CD8-positive, alpha-beta memory T cell (primary cell): ENCODE data around the gene ESRP2. TPM values are rescaled to one million over a fixed set of nuclear protein-coding genes. Genes with fewer than 3 reads are reported as not detected.

Source experiments
- CTCF ChIA-PET: fragments of 350-600 bp; sonication (Branson Sonifier 250); formaldehyde crosslinking; loops from one replicate; lab custom pipeline; 2021; ENCODE audit warnings: antibody characterized with exemption; lab: Charles Lee
- POLR2A ChIA-PET: fragments of 350-600 bp; sonication (Branson Sonifier 250); formaldehyde crosslinking; loops from one replicate; lab custom pipeline; 2021; ENCODE audit warnings: antibody characterized with exemption; lab: Charles Lee
- DNase-seq, 5 donors: peaks; one replicate each; pipeline versions ENCODE4 v3.0.0 to v3.0.0-alpha.2; 2020 to 2022; ENCODE audit warnings: mixed read lengths in 1 of 5
- H3K27ac ChIP-seq: one replicate; pipeline ENCODE4 v1.7.0; 2013; ENCODE audit warnings: low read depth, mild to moderate bottlenecking, low read length, moderate library complexity
- H3K27me3 ChIP-seq: 2 replicates; pipeline ENCODE4 v1.7.0; 2013; ENCODE audit warnings: low read length, mild to moderate bottlenecking; ENCODE audit not compliant: insufficient read depth, poor library complexity, severe bottlenecking
- H3K36me3 ChIP-seq: 2 replicates; pipeline ENCODE4 v1.7.0; 2013; ENCODE audit warnings: mild to moderate bottlenecking, low read length, moderate library complexity; ENCODE audit not compliant: insufficient read depth
- H3K4me1 ChIP-seq: 2 replicates; pipeline ENCODE4 v1.7.0; 2013; ENCODE audit warnings: mild to moderate bottlenecking, low read length, moderate library complexity; ENCODE audit not compliant: insufficient read depth
- H3K4me3 ChIP-seq: 2 replicates; pipeline ENCODE4 v1.7.0; 2013; ENCODE audit warnings: mild to moderate bottlenecking, low read length
- H3K9me3 ChIP-seq: 2 replicates; pipeline ENCODE4 v1.7.0; 2013; ENCODE audit warnings: mild to moderate bottlenecking, low read length
- H3K27ac Mint-ChIP-seq, 8 donors: one replicate each; pipeline ENCODE4 v1.8.0; 2020 to 2021; ENCODE audit warnings: mixed read lengths in 8 of 8, mild to moderate bottlenecking in 6 of 8, inconsistent platforms in 3 of 8, moderate library complexity in 3 of 8
- H3K27me3 Mint-ChIP-seq, 2 donors: one replicate each; pipeline ENCODE4 v1.8.0; 2020 to 2021; ENCODE audit warnings: mixed read lengths in 2 of 2, mild to moderate bottlenecking in 1 of 2, moderate library complexity in 1 of 2
- H3K36me3 Mint-ChIP-seq, 3 donors: one replicate each; pipeline ENCODE4 v1.8.0; 2020 to 2021; ENCODE audit warnings: mixed read lengths in 3 of 3, inconsistent platforms in 1 of 3, mild to moderate bottlenecking in 1 of 3
- H3K4me1 Mint-ChIP-seq, 3 donors: one replicate each; pipeline ENCODE4 v1.8.0; 2020 to 2021; ENCODE audit warnings: mixed read lengths in 3 of 3, inconsistent platforms in 1 of 3, mild to moderate bottlenecking in 1 of 3
- H3K4me3 Mint-ChIP-seq, 7 donors: one replicate each; pipeline ENCODE4 v1.8.0; 2020 to 2021; ENCODE audit warnings: mixed read lengths in 7 of 7, mild to moderate bottlenecking in 6 of 7, moderate library complexity in 4 of 7, inconsistent platforms in 2 of 7
- H3K9me3 Mint-ChIP-seq, 5 donors: one replicate each; pipeline ENCODE4 v1.8.0; 2020 to 2022; ENCODE audit warnings: mixed read lengths in 5 of 5, mild to moderate bottlenecking in 3 of 5, moderate library complexity in 2 of 5, inconsistent platforms in 1 of 5
- polyA plus RNA-seq: library from polyadenylated mRNA; unstranded; fragments of 300-500 nt; fragmentation: Illumina TruSeq; gene quantifications from one replicate; pipeline ENCODE4 v1.2.3, GENCODE V29; 2021
- total RNA-seq, 2 experiments: library from RNA; stranded (reverse); gene quantifications; one replicate each; pipeline ENCODE4 v1.2.3, GENCODE V29; 2021

ESRP2 gene
- total and polyA plus RNA-seq, 3 experiments from 2014 or later = 0.11 to 0.32 (median 0.27) TPM

GRCh38 chr16:68236826-68237242, 907 bp upstream of the ESRP2 start:
- H3K36me3 Mint-ChIP-seq = peaks cover 0 to 5% (median 0%) of the 10 kb centered on the region in 3 donors
- no peaks in the 10 kb centered on the region for H3K36me3 ChIP-seq
- peak overlapping the region; percentile 88 to 97 (median 96) for H3K4me3 Mint-ChIP-seq
- H3K4me1 Mint-ChIP-seq = peaks cover 25 to 43% (median 27%) of the 10 kb centered on the region in 3 donors
- peaks cover 22% of the 10 kb centered on the region for H3K4me1 ChIP-seq
- H3K27me3 Mint-ChIP-seq = peaks cover 0 to 4% of the 10 kb centered on the region in 2 donors
- ChIA-PET POLR2A (interaction anchor here (0.7 to 1.5 kb wide), 3 partner anchors 26 to 74 kb away, joined by 3 to 5 read pairs (median 4); partner anchors contain the start of genes PRMT7, SLC7A6 and SLC7A6OS), CTCF (interaction anchor here (0.7 to 2.4 kb wide), 9 partner anchors 9 to 166 kb away, joined by 3 to 12 read pairs (median 3); partner anchors contain the start of genes NFATC3, PLA2G15 and SLC7A6)
- DNase-seq = peak in 2 of 5 donors; percentile 20 to 32
- H3K9me3 Mint-ChIP-seq = peaks cover 0 to 3% (median 0%) of the 10 kb centered on the region in 5 donors
- H3K27ac Mint-ChIP-seq = peak overlapping the region; percentile 63 to 94 (median 85)
- H3K9me3 ChIP-seq = no peaks in the 10 kb centered on the region
- H3K27me3 ChIP-seq = no peaks in the 10 kb centered on the region
- H3K4me3 ChIP-seq = peak overlapping the region; percentile 78
- H3K27ac ChIP-seq = no peak overlapping the region

- Histone ChIP-seq H3K27ac (no peak overlapping the region), H3K27me3 (no peaks in the 10 kb centered on the region), H3K9me3 (no peaks in the 10 kb centered on the region), H3K36me3 (no peaks in the 10 kb centered on the region), H3K4me1 (peaks cover 22% of the 10 kb centered on the region), H3K4me3 (peak overlapping the region; percentile 78)
- ChIA-PET CTCF (interaction anchor here (0.8 to 2.2 kb wide), 7 partner anchors 10 to 151 kb away, joined by 3 to 7 read pairs (median 3); partner anchors contain the start of genes NFATC3, PLA2G15 and SLC7A6), POLR2A (interaction anchor here (0.7 to 1.9 kb wide), 5 partner anchors 9 to 151 kb away, joined by 3 to 5 read pairs (median 4); partner anchors contain the start of genes NFATC3, PLA2G15, PRMT7 and SLC7A6)
- peak; percentile 40 to 72 (median 53) for DNase-seq
- H3K27me3 Mint-ChIP-seq = peaks cover 0 to 6% of the 10 kb centered on the region in 2 donors
- peaks cover 25 to 43% (median 27%) of the 10 kb centered on the region in 3 donors for H3K4me1 Mint-ChIP-seq
- peak overlapping the region; percentile 63 to 94 (median 85) for H3K27ac Mint-ChIP-seq
- H3K4me3 Mint-ChIP-seq = peak overlapping the region; percentile 88 to 97 (median 96)
- H3K9me3 Mint-ChIP-seq = peaks cover 0 to 3% (median 0%) of the 10 kb centered on the region in 5 donors
- H3K36me3 Mint-ChIP-seq = peaks cover 0 to 8% (median 0%) of the 10 kb centered on the region in 3 donors
Observed at GRCh38 chr16:68236137-68236825, 354 bp upstream of the ESRP2 start.

- Histone ChIP-seq H3K27ac (no peak overlapping the region), H3K4me1 (peaks cover 22% of the 10 kb centered on the region), H3K9me3 (no peaks in the 10 kb centered on the region), H3K36me3 (no peaks in the 10 kb centered on the region), H3K4me3 (no peak overlapping the region), H3K27me3 (no peaks in the 10 kb centered on the region)
- ChIA-PET CTCF (interaction anchor here (1.5 kb wide), 1 partner anchor 27 kb away, joined by 5 read pairs; no protein-coding TSS in a partner anchor), POLR2A (interaction anchor here (0.8 to 1.9 kb wide), 4 partner anchors 10 to 150 kb away, joined by 3 to 5 read pairs (median 4); partner anchors contain the start of genes NFATC3, PLA2G15, PRMT7 and SLC7A6OS)
- DNase-seq = peak in 2 of 5 donors; percentile 36 to 58
- Mint-ChIP-seq H3K27me3 (peaks cover 0 to 8% of the 10 kb centered on the region in 2 donors), H3K4me1 (peaks cover 25 to 43% (median 27%) of the 10 kb centered on the region in 3 donors), H3K4me3 (peak overlapping the region in 5 of 7 donors; percentile 15 to 72 (median 42)), H3K9me3 (peaks cover 0 to 3% (median 0%) of the 10 kb centered on the region in 5 donors), H3K36me3 (peaks cover 0 to 17% (median 0%) of the 10 kb centered on the region in 3 donors), H3K27ac (peak overlapping the region in 3 of 8 donors; percentile 26 to 50 (median 34))
Observed at GRCh38 chr16:68235108-68235886, 630 bp downstream of the ESRP2 start.

GRCh38 chr16:68234188-68235107, 1.5 kb downstream of the ESRP2 start:
- peak in 1 of 5 donors; percentile 10 for DNase-seq
- Mint-ChIP-seq H3K27me3 (peaks cover 0 to 8% of the 10 kb centered on the region in 2 donors), H3K4me3 (peak overlapping the region in 4 of 7 donors; percentile 42 to 84 (median 60)), H3K36me3 (peaks cover 0 to 23% (median 0%) of the 10 kb centered on the region in 3 donors), H3K4me1 (peaks cover 26 to 39% (median 27%) of the 10 kb centered on the region in 3 donors), H3K9me3 (peaks cover 0 to 3% (median 0%) of the 10 kb centered on the region in 5 donors), H3K27ac (peak overlapping the region in 5 of 8 donors; percentile 11 to 79 (median 50))
- ChIA-PET POLR2A (interaction anchor here (1.9 kb wide), 1 partner anchor 11 kb away, joined by 4 read pairs; the partner anchor contains the start of gene PLA2G15), CTCF (interaction anchor here (1.0 kb wide), 1 partner anchor 95 kb away, joined by 4 read pairs; no protein-coding TSS in a partner anchor)
- no peak overlapping the region for H3K4me3 ChIP-seq
- H3K4me1 ChIP-seq = peaks cover 17% of the 10 kb centered on the region
- no peaks in the 10 kb centered on the region for H3K27me3 ChIP-seq
- H3K36me3 ChIP-seq = no peaks in the 10 kb centered on the region
- no peak overlapping the region for H3K27ac ChIP-seq
- H3K9me3 ChIP-seq = no peaks in the 10 kb centered on the region

DNA sequence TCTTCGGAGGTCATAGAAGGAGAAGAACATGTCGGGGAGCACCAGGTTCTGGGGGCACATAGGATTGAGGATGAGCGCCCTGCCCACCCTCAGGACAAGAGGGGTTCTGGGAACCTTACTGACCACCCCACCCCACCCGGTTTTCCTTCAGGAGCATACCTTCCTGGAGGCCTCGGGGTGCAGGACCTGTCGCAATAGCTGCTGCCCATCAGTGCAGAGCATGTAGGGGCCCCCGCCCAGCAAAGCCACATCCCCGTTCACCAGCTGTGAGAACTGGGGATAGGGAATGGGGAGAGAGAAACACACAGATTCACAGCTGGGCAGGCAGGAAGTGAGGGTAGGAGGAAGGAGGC, 2.1 kb downstream of the ESRP2 start:
- Histone ChIP-seq H3K9me3 (no peaks in the 10 kb centered on the region), H3K4me1 (peaks cover 17% of the 10 kb centered on the region), H3K27ac (no peak overlapping the region), H3K4me3 (no peak overlapping the region), H3K36me3 (peaks cover 1% of the 10 kb centered on the region), H3K27me3 (no peaks in the 10 kb centered on the region)
- POLR2A ChIA-PET = interaction anchor here (0.7 kb wide), 1 partner anchor 409 kb away, joined by 4 read pairs; no protein-coding TSS in a partner anchor
- peaks cover 0 to 3% (median 0%) of the 10 kb centered on the region in 5 donors for H3K9me3 Mint-ChIP-seq
- DNase-seq = no peak
- H3K4me3 Mint-ChIP-seq = peak overlapping the region in 1 of 7 donors; percentile 8
- peaks cover 0 to 8% of the 10 kb centered on the region in 2 donors for H3K27me3 Mint-ChIP-seq
- H3K27ac Mint-ChIP-seq = peak overlapping the region in 5 of 8 donors; percentile 0 to 83 (median 30)
- peaks cover 0 to 28% (median 0%) of the 10 kb centered on the region in 3 donors for H3K36me3 Mint-ChIP-seq
- CTCF ChIA-PET = interaction anchor here (1.0 kb wide), 1 partner anchor 95 kb away, joined by 4 read pairs; no protein-coding TSS in a partner anchor
- peaks cover 29 to 39% (median 31%) of the 10 kb centered on the region in 3 donors for H3K4me1 Mint-ChIP-seq

DNA sequence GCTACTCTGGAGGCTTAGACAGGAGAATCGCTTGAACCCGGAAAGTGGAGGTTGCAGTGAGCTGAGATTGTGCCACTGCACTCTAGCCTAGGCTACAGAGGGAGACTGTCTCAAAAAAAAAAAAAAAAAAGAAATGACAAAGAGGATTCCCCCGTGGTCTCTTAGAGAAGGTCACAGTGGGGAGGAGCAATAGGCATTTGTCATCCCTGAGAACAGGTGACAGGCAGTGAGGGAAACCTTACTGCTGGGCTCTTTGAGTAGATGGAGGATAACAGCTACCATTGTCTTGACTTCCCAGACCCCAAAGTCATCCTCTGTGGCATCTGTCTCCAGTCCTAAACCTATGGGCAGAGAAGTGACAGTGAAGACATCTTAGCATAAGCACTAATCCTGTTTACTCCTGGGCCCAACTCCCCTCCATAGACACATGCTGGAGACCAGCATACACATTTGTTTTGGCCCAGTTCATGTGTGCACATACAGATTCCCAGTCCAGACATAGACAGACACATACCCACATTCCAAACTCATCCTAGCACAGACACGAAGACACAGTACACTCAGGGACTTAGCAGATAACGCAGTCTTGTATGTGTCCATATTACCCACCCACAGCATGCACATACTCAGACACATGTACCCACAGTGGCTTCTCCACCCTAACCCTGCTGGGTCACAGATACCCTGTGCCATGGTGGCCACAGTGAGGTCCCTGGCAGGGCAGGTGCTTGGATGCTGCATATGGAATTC, 2.7 kb downstream of the ESRP2 start:
- Histone ChIP-seq H3K9me3 (no peaks in the 10 kb centered on the region), H3K4me3 (no peak overlapping the region), H3K27ac (no peak overlapping the region), H3K27me3 (no peaks in the 10 kb centered on the region), H3K4me1 (peaks cover 15% of the 10 kb centered on the region), H3K36me3 (peaks cover 4% of the 10 kb centered on the region)
- Mint-ChIP-seq H3K27me3 (peaks cover 0 to 8% of the 10 kb centered on the region in 2 donors), H3K4me3 (peak overlapping the region in 1 of 7 donors; percentile 53), H3K36me3 (peaks cover 0 to 28% (median 0%) of the 10 kb centered on the region in 3 donors), H3K27ac (peak overlapping the region; percentile 0 to 88 (median 36)), H3K4me1 (peaks cover 25 to 36% (median 29%) of the 10 kb centered on the region in 3 donors), H3K9me3 (peaks cover 0 to 3% (median 0%) of the 10 kb centered on the region in 5 donors)
- ChIA-PET POLR2A (interaction anchor here (0.7 kb wide), 1 partner anchor 409 kb away, joined by 4 read pairs; no protein-coding TSS in a partner anchor), CTCF (interaction anchor here (1.2 to 1.4 kb wide), 2 partner anchors 165 to 234 kb away, joined by 3 read pairs; partner anchors contain the start of gene DPEP2)
- no peak for DNase-seq
